Gastrocnemius medialis (tissue), 4 donors: ENCODE data around the gene TXNDC11.

Experiments
- CTCF ChIP-seq, 5 experiments: fragments of 450-650 bp in 3 of 5; fragments of 200-600 bp in 2 of 5; sonication (generic) in 2 of 5; IDR thresholded peaks in 4 of 5; conservative IDR thresholded peaks in 1 of 5; 1 replicate in 4 of 5; 2 replicates in 1 of 5; pipeline ENCODE4 v1.5.1; 2016 to 2019; ENCODE audit warnings: antibody characterized with exemption in 5 of 5, mild to moderate bottlenecking in 3 of 5, moderate library complexity in 3 of 5
- POLR2A ChIP-seq, 2 donors: fragments of 450-650 bp; IDR thresholded peaks; one replicate each; pipeline ENCODE4 v1.6.1; 2017; ENCODE audit warnings: antibody characterized with exemption in 2 of 2, mild to moderate bottlenecking in 2 of 2, moderate library complexity in 2 of 2

- TF ChIP-seq CTCF (IDR thresholded peaks at IDR 0.05 in 4 of 5, conservative IDR thresholded peaks at IDR 0.05 in 1 of 5) (no peak), POLR2A (IDR thresholded peaks at IDR 0.05) (no peak)
Observed at GRCh38 chr16:11687601-11688519, 54.8 kb downstream of the TXNDC11 start.
